Erythroblast (primary cell): ENCODE data around the gene BTBD17.

Experiments used
- GATA1 ChIP-seq: IDR thresholded peaks from 2 replicates; pipeline ENCODE4 v1.6.1; 2011; ENCODE audit warnings: low read depth, mild to moderate bottlenecking, control low read depth, low read length, moderate library complexity
- POLR2A ChIP-seq: IDR thresholded peaks from 2 replicates; pipeline ENCODE4 v1.6.1; 2011; ENCODE audit warnings: mild to moderate bottlenecking, low read length

DNA sequence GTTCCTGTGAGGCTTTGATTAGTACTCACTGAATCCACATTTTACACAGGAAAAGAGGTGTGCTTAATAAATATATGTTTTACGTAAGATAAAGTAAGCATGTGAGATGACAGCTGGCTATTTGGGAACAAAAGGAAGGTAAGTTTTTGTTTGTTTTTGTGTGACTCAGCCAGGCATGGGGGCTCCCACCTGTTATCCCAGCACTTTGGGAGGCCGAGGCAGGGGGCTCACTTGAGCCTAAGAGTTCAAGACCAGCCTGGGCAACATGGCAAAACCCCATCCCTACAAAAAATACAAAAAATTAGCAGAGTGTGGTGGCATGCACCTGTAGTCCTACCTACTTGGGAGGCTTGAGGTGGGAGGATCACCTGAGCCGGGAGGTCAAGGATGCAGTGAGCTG is 23.5 kb upstream of the BTBD17 start:
- TF ChIP-seq POLR2A (no peak), GATA1 (no peak)
